CD4-positive, alpha-beta T cell treated with Interleukin-10 for 1 hour (primary cell): ENCODE data around the gene KRTAP10-12.
"Not testable (repeated sequence)": the region's sequence is repeated elsewhere in the genome, so short reads cannot be mapped to it uniquely, and the experiment has no call there.

ENCODE experiments used
- DNase-seq: peaks from one replicate; pipeline ENCODE4 v3.0.0-alpha.2; 2020

KRTAP10-12 gene

DNA sequence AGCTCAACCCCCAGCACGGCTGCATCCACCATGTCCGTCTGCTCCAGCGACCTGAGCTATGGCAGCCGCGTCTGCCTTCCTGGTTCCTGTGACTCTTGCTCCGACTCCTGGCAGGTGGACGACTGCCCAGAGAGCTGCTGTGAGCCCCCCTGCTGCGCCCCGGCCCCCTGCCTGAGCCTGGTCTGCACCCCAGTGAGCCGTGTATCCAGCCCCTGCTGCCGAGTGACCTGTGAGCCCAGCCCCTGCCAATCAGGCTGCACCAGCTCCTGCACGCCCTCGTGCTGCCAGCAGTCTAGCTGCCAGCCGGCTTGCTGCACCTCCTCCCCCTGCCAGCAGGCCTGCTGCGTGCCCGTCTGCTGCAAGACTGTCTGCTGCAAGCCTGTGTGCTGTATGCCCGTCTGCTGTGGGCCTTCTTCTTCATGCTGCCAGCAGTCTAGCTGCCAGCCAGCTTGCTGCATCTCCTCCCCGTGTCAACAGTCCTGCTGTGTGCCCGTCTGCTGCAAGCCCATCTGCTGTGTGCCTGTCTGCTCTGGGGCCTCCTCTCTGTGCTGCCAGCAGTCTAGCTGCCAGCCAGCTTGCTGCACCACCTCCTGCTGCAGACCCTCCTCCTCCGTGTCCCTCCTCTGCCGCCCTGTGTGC, at the start of gene KRTAP10-12:
Gene KRTAP10-12 (plus strand): TSS at position 1 of the 639 bp plus-strand sequence. CDS start 30 bp downstream, at position 31.
- not testable (repeated sequence) for DNase-seq

DNA sequence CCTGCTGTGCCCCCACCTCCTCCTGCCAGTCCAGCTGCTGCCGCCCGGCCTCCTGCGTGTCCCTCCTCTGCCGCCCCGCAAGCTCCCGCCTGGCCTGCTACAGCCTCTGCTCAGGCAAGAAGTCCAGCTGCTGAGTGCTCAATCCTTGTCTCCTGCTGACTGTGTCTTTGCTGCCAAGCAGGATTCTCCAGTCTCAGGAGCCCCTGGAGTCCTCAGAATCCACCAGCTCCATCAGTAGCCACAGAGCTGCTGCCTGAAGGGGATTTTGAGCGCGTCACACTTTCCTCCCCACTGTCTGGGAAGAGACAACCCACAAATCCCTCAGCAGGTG, 49.8 kb upstream of the KRTAP10-12 start:
- DNase-seq: no peak

DNA sequence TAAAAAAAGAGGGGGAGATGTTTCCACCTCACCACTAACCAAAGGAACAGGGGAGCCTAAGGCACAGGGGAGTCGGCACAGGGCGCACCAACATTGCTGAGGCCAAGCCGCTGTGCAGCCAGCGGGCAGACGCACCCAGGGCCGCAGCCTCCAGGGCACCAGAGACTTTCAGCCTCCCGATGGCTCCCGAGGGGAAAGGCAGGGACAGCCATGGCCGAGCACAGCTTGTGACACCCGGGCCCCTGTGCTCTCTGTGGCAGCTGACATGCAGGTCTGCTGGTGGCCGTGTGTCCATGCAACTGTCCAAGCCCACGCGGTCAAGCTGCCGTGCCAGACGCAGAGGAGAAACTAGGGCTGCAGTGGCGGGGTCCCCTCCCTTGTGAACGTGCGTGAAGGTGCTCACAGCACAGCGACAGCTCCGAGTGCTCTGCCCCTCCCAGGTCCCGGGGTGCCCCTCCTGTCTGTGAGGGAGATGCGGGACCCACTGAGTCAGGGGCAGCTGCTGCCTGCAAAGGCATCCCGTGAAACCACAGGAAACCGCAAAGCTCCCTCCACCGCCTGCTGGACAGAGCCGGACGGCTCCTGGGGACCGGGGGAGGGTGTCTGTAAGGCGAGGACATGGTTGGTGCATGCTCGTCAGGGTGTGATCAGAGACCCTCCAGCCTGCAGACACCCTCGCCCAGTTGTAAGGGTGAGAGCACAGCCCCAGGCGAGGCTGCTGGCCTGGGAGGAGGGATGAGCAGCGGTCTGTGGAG, 48.2 kb upstream of the KRTAP10-12 start:
- DNase-seq: no peak

- no peak for DNase-seq
Observed at GRCh38 chr21:44649521-44650100, 47.4 kb upstream of the KRTAP10-12 start.

GRCh38 chr21:44650265-44650972, 46.6 kb upstream of the KRTAP10-12 start:
- DNase-seq: no peak

- no peak for DNase-seq
Observed at GRCh38 chr21:44650973-44651675, 45.8 kb upstream of the KRTAP10-12 start.

DNA sequence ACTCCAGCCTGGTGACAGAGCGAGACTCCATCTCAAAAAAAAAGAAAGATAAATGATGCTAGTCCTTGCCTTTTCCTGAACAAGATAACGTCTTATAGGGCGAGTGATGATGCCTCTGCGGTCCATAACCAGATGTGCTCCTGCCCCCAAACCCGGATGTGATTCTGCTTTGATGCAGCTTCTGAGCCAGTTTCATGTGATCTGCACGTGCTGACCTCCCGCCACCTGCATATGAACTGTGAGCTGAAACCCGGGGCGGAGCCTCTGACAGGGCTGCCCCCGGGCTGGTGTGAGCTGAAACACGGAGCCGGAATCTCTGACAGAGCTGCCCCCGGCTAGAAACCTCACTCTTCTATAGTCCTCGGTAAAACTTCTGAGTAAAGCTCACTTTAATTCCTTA, 43.8 kb upstream of the KRTAP10-12 start:
- no peak for DNase-seq

- peak; percentile 79 for DNase-seq
Observed at GRCh38 chr21:44653656-44654575, 43.1 kb upstream of the KRTAP10-12 start.

- DNase-seq: peak; percentile 24
Observed at GRCh38 chr21:44654576-44655175, 42.3 kb upstream of the KRTAP10-12 start, which contains the start of gene KRTAP12-4. KRTAP12-4 (minus strand) TSS chr21:44654659; CDS start chr21:44654614, 45 bp downstream.

DNA sequence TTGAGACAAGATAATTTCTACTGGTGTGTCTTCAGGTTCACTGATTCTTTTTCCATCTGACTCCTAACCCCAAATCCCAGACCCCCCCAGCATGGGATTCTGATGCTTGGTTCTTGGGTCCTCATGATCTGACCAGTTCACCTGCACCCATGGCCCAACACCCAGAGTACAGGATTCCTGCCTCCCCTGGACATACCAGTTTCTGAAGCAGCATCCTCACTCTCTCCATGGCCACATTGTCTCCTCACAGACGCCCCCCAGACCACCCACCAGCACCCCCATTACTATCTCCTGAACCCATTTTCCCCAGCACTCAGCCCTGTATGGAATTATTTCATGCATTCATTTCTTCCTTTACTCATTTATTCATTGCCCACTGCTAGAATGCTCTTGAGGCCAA, 40.1 kb upstream of the KRTAP10-12 start:
- DNase-seq: no peak

DNA sequence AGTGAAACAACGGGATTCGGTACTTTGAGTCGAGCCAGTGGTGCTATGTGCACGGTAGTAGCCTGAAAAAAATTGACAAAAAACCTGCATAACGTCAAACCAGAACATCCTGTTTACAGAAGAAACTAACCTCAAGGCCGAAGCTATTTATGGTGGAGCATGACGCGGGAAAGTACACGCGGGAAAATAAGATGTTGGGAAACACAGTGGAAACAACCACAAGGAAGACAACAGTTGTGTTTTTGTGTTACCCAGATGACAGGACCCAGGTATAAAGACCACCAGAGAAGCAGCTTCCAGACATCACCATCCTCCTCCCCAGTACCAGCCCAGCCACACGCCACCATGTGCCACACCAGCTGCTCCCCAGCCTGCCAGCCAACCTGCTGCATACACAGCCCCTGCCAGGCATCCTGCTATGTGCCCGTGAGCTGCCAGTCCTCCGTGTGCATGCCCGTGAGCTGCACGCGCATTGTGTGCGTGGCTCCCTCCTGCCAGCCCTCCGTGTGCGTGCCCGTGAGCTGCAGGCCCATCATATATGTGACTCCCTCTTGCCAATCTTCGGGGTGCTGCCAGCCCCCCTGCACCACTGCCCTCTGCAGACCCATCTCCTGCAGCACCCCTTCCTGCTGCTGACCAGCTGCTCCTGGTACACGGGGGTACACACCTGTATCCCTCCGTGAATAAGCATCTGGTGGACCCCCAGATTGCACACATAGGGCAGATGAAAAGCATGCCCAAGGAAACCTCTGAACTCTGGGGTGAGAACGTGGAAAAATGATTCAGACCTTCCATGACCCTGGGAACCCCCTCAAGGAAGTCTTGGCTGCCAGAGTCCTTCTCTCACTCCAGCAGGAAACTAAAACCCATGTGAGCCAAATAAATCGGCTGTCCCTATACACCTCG, 39.1 kb upstream of the KRTAP10-12 start, which contains the start of gene KRTAP12-3:
Gene KRTAP12-3 (plus strand): TSS at position 298 of the 906 bp plus-strand sequence. CDS start 48 bp downstream, at position 346.
- peak; percentile 81 for DNase-seq

DNA sequence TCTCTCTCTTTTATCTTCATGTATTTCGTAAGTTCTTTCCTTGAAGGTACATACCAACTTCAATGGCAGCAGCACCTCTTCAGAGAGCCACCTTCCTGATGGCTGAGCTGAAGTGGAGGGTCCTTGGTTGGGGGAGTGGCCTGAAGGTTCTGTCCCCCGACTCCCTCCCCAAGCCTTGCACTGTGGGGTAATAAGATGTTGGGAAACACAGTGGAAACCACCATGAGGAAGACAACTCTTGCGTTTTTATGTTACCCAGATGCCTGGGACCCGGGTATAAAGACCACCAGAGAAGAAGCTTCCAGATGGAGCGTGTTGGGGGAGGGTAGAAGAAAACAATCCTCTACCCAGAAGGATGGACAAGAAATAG, 38.4 kb upstream of the KRTAP10-12 start:
- no peak for DNase-seq

DNA sequence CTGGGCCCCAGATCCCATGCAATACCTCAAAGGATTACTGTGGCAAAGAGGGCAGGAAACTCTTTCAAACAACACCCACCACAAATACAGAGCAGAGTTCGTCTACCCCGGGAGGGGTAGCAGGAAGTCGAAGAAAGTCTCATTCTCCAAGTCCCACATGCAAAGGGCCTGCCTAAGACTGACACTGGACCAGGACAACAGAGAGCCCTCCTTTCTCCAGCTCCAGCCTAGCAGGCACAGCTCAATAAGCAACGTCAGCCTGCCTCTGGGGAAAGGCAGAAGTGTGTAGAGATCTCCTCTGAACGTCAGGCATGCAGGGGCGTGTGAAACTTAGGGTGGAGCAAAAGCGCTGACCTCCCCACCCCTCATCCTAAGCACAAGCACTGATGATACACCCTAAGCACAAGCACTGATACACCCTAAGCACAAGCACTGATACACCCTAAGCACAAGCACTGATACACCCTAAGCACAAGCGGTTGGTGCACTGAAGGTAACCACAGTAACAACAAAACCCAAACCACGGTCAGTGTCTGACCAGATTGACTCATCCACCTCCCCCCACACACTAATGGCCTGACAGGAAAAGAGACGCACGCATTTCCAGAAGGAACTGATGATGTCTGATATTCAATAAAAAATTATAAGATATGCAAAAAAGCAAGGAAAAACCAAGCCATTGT, 37.9 kb upstream of the KRTAP10-12 start:
- DNase-seq: peak; percentile 43

DNA sequence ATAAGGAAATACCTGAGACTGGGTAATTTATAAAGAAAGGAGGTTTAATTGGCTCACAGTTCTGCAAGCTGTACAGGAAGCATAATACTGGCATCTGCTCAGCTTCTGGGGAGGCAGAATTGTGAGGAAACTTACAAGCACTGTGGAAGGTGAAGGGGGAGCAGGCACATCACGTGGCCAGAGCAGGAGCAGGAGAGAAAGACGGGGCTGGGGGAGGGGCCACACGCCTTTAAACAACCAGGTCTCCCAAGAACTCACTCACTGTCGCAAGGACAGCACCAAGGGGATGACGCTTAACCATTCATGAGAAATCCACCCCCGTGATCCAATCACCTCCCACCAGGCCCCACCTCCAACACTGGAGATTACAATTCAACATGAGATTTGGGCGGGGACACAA, 35.4 kb upstream of the KRTAP10-12 start:
- DNase-seq: not testable (repeated sequence)

GRCh38 chr21:44664691-44665090, 32.3 kb upstream of the KRTAP10-12 start:
- no peak for DNase-seq

DNA sequence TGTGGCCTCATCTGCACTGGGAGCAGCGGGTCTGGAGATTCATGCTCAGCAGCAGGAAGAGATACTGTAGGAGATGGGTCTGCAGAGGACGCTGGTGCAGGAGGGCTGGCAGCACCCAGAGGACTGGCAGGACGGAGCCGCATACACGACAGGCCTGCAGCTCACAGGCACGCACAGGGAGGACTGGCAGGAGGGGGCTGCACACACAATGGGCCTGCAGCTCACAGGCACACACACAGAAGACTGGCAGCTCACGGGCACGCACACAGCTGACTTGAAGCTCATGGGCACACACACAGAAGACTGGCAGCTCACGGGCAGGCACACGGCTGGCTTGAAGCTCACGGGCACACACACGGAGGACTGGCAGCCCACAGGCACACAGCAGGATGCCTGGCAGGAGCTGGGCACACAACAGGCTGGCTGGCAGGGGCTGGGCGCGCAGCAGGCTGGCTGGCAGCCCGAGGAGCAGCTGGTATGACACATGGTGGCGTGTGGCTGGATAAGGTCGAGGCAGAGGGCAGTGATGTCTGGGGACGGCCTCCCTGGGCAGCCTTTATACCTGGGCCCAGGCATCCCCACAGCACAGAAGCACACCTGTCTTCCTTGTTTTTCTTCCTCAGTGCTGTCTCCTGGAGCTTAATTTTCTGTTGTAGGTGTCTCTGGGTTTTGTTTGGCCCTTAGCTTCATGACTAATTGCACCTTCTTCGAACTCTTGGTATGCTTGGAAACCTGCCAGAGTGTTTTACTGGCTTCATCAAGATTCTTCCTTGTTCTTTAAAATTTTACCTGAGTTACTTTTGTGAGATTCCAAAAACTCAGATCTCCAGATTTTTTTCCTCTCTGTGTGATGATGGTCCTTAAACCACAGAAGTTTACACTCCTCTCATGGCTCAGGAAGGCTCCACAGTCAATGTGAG, 30.3 kb upstream of the KRTAP10-12 start, which contains the start of gene KRTAP12-2:
Gene KRTAP12-2 (minus strand): TSS at position 527 of the 920 bp plus-strand sequence. CDS start 41 bp downstream, at position 486.
- no peak for DNase-seq

- no peak for DNase-seq
Observed at GRCh38 chr21:44667612-44668011, 29.4 kb upstream of the KRTAP10-12 start.
